Stomach smooth muscle (tissue), 2 donors: ENCODE measurements around the gene HAO1.

ENCODE experiments used
- H3K27ac ChIP-seq: one replicate; pipeline ENCODE4 v1.7.0; 2013; ENCODE audit warnings: mild to moderate bottlenecking, low read length, inconsistent platforms
- H3K27me3 ChIP-seq, 2 donors: one replicate each; pipeline ENCODE4 v1.7.0; 2013; ENCODE audit warnings: low read length in 2 of 2; ENCODE audit not compliant: insufficient read depth in 2 of 2, control insufficient read depth in 1 of 2
- H3K36me3 ChIP-seq, 2 donors: one replicate each; pipeline ENCODE4 v1.7.0; 2013; ENCODE audit warnings: low read length in 2 of 2; ENCODE audit not compliant: control insufficient read depth in 2 of 2, insufficient read depth in 2 of 2
- H3K4me1 ChIP-seq: one replicate; pipeline ENCODE4 v1.7.0; 2013; ENCODE audit warnings: low read length; ENCODE audit not compliant: control insufficient read depth, insufficient read depth
- H3K4me3 ChIP-seq, 2 donors: one replicate each; pipeline ENCODE4 v1.7.0; 2013; ENCODE audit warnings: low read length in 2 of 2
- H3K9ac ChIP-seq, 2 donors: one replicate each; pipeline ENCODE4 v1.7.0; 2013; ENCODE audit warnings: low read length in 2 of 2, mild to moderate bottlenecking in 1 of 2
- H3K9me3 ChIP-seq, 2 donors: one replicate each; pipeline ENCODE4 v1.7.0; 2013; ENCODE audit warnings: low read length in 2 of 2; ENCODE audit not compliant: control insufficient read depth in 2 of 2
- donor health status: healthy.
- donor health status: Pancreatic carcinoma.

The HAO1 gene

GRCh38 chr20:7930343-7930742, 9.9 kb downstream of the HAO1 start:
- H3K9me3 ChIP-seq = no peaks in the 10 kb centered on the region
- H3K4me1 ChIP-seq = no peaks in the 10 kb centered on the region
- H3K36me3 ChIP-seq = no peaks in the 10 kb centered on the region
- no peak overlapping the region for H3K9ac ChIP-seq
- H3K27ac ChIP-seq = no peak overlapping the region
- H3K4me3 ChIP-seq = no peak overlapping the region
- no peaks in the 10 kb centered on the region for H3K27me3 ChIP-seq

GRCh38 chr20:7926767-7927166, 13.5 kb downstream of the HAO1 start:
- no peak overlapping the region for H3K27ac ChIP-seq
- H3K4me3 ChIP-seq = no peak overlapping the region
- H3K27me3 ChIP-seq = no peaks in the 10 kb centered on the region
- no peaks in the 10 kb centered on the region for H3K9me3 ChIP-seq
- H3K36me3 ChIP-seq = no peaks in the 10 kb centered on the region
- no peak overlapping the region for H3K9ac ChIP-seq
- H3K4me1 ChIP-seq = no peaks in the 10 kb centered on the region

GRCh38 chr20:7926323-7926722, 13.9 kb downstream of the HAO1 start:
- no peaks in the 10 kb centered on the region for H3K27me3 ChIP-seq
- no peaks in the 10 kb centered on the region for H3K36me3 ChIP-seq
- no peaks in the 10 kb centered on the region for H3K9me3 ChIP-seq
- no peaks in the 10 kb centered on the region for H3K4me1 ChIP-seq
- H3K27ac ChIP-seq = no peak overlapping the region
- H3K9ac ChIP-seq = no peak overlapping the region
- no peak overlapping the region for H3K4me3 ChIP-seq

GRCh38 chr20:7924692-7925091, 15.6 kb downstream of the HAO1 start:
- Histone ChIP-seq H3K4me1 (no peaks in the 10 kb centered on the region), H3K9ac (no peak overlapping the region), H3K27ac (no peak overlapping the region), H3K9me3 (no peaks in the 10 kb centered on the region), H3K4me3 (no peak overlapping the region), H3K36me3 (no peaks in the 10 kb centered on the region), H3K27me3 (no peaks in the 10 kb centered on the region)

GRCh38 chr20:7916648-7917047, 23.6 kb downstream of the HAO1 start:
- no peaks in the 10 kb centered on the region for H3K27me3 ChIP-seq
- H3K27ac ChIP-seq = no peak overlapping the region
- H3K9ac ChIP-seq = no peak overlapping the region
- no peaks in the 10 kb centered on the region for H3K4me1 ChIP-seq
- no peaks in the 10 kb centered on the region for H3K36me3 ChIP-seq
- H3K4me3 ChIP-seq = no peak overlapping the region
- H3K9me3 ChIP-seq = no peaks in the 10 kb centered on the region

- Histone ChIP-seq H3K4me3 (no peak overlapping the region), H3K36me3 (no peaks in the 10 kb centered on the region), H3K9me3 (no peaks in the 10 kb centered on the region), H3K27me3 (no peaks in the 10 kb centered on the region), H3K9ac (no peak overlapping the region), H3K4me1 (no peaks in the 10 kb centered on the region), H3K27ac (no peak overlapping the region)
Measured at GRCh38 chr20:7912551-7912950, 27.7 kb downstream of the HAO1 start.

GRCh38 chr20:7911586-7912330, 28.5 kb downstream of the HAO1 start:
- no peaks in the 10 kb centered on the region for H3K4me1 ChIP-seq
- no peaks in the 10 kb centered on the region for H3K9me3 ChIP-seq
- peaks cover 0 to 2% of the 10 kb centered on the region in 2 donors for H3K27me3 ChIP-seq
- H3K4me3 ChIP-seq = no peak overlapping the region
- H3K27ac ChIP-seq = no peak overlapping the region
- H3K9ac ChIP-seq = no peak overlapping the region
- H3K36me3 ChIP-seq = no peaks in the 10 kb centered on the region

- Histone ChIP-seq H3K9me3 (no peaks in the 10 kb centered on the region), H3K27ac (no peak overlapping the region), H3K27me3 (peaks cover 0 to 2% of the 10 kb centered on the region in 2 donors), H3K36me3 (no peaks in the 10 kb centered on the region), H3K4me1 (no peaks in the 10 kb centered on the region), H3K9ac (no peak overlapping the region), H3K4me3 (no peak overlapping the region)
Measured at GRCh38 chr20:7908905-7909304, 31.4 kb downstream of the HAO1 start.

GRCh38 chr20:7903429-7903828, 36.8 kb downstream of the HAO1 start:
- Histone ChIP-seq H3K27me3 (peaks cover 0 to 2% of the 10 kb centered on the region in 2 donors), H3K4me3 (no peak overlapping the region), H3K9me3 (no peaks in the 10 kb centered on the region), H3K9ac (no peak overlapping the region), H3K4me1 (no peaks in the 10 kb centered on the region), H3K27ac (no peak overlapping the region), H3K36me3 (no peaks in the 10 kb centered on the region)

GRCh38 chr20:7902879-7903278, 37.4 kb downstream of the HAO1 start:
- Histone ChIP-seq H3K36me3 (no peaks in the 10 kb centered on the region), H3K27me3 (peaks cover 0 to 2% of the 10 kb centered on the region in 2 donors), H3K4me3 (no peak overlapping the region), H3K4me1 (no peaks in the 10 kb centered on the region), H3K27ac (no peak overlapping the region), H3K9ac (no peak overlapping the region), H3K9me3 (no peaks in the 10 kb centered on the region)

GRCh38 chr20:7897781-7898364, 42.4 kb downstream of the HAO1 start:
- Histone ChIP-seq H3K4me3 (no peak overlapping the region), H3K27ac (no peak overlapping the region), H3K9me3 (no peaks in the 10 kb centered on the region), H3K9ac (no peak overlapping the region), H3K36me3 (no peaks in the 10 kb centered on the region), H3K27me3 (no peaks in the 10 kb centered on the region), H3K4me1 (no peaks in the 10 kb centered on the region)
